Left hindlimb (tissue), 1 donor: ENCODE results near the gene HRH1.
"Not testable (repeated sequence)": the region's sequence is repeated elsewhere in the genome, so short reads cannot be mapped to it uniquely, and the experiment has no call there.

Experiments used
- DNase-seq: peaks from one replicate; pipeline ENCODE4 v3.0.0-alpha.2; 2018

HRH1 gene

DNA sequence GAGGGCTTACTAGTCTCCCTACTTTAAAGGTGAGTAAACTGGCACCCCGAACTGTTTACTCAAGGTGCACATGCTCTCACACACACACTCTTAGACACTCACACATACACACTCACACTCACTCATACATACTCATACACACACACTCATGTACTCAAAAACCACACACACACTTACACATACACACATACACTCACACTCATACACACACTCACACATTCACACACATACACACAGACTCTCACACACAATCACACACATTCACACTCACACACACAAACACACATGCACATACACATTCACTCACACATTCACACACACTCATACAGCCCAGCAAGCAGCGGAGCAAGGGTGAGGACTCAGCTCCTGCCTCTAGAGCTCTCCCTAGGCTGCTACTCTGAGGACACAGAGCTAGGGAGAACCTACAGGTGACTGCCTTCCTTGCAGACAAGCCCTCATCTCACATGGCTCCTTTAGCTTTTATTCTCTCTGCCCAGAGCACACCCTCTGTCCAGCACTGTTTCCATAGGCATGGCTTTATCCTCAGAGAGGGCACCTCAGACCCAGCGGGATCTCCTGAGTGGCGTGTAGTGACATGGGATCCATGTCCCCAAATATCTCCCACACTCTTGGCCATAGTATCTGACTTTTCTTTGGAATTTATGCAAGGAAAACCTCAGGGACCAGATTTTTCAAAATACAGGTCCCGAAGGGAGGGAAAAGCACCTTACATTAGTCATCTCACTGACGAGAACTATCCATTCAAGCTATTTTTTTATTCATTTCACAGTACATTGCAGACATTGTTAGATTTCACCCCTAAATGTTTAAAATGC is 91.8 kb downstream of the HRH1 start:
- no peak for DNase-seq

DNA sequence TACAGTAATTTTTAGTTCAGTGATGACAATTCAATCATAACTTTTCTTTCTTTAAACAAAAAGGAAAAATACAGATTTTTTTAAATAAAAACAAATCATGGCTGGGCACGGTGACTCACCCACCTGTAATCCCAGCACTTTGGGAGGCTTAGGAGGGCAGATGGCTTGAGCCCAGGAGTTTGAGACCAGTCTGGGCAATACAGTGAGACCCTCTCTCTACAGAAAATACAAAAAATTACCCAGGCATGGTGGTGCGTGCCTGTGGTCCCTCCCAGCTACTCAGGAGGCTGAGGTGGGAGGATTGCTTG is 92.3 kb downstream of the HRH1 start:
- DNase-seq, result no peak

- no peak for DNase-seq
Observed at GRCh38 chr3:11247362-11247761, 93.1 kb downstream of the HRH1 start.

DNA sequence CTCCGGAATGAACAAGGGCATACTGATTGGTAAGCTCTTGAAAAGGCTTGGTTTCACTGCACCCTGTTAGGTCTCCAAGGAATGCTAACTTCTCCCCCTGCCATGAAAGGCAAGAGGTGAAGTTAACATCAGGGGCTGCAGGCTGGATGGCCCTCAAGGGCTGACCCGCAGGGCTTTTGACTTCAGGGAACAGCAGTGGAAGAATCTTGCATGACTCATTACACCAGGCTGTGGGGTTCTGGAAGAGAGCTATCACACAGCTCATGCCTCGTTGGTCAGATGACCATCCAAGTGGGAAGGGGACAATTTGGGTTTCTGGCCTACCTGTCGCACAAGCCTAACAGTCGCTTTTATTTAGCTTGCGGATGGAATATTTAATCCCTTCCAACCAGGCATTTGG is 94.3 kb downstream of the HRH1 start:
- DNase-seq, result no peak

GRCh38 chr3:11250902-11251806 is 96.9 kb downstream of the HRH1 start:
- no peak for DNase-seq

DNA sequence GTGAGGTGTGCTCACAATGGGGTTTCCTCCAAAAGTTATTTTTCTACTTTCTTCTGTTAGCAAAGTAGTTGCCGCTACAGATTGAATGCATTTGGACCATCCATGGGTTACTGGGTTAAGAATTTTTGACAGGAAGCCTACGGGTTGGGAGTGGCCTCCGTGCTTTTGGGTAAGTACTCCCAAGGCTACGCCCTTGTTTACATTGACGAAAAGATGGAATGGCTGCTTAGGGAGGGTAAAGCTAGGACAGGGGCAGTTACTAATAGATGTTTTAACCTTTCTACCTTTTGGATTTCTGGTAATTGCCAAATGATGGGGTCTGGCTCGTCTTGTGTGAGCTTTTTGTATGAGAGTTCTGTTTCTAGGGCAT is 97.5 kb downstream of the HRH1 start:
- no peak for DNase-seq

GRCh38 chr3:11254876-11255275 is 100.6 kb downstream of the HRH1 start:
- DNase-seq, result no peak

DNA sequence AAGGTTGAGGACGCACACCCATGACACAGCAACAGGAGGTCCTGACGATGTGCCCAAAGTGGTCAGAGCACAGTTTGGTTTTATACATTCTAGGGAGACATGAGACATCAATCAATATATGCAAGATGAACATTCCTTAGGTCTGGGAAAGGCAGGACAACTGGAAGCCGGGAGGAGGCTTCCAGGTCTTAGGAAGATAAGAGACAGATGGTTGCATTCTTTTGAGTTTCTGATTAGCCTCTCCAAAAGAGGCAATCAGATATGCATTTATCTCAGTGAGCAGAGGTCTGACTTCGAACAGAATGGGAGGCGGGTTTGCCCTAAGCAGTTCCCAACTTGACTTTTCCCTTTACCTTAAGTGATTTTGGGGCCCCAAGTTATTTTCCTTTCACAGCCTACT is 101.2 kb downstream of the HRH1 start:
- DNase-seq, result not testable (repeated sequence)

DNA sequence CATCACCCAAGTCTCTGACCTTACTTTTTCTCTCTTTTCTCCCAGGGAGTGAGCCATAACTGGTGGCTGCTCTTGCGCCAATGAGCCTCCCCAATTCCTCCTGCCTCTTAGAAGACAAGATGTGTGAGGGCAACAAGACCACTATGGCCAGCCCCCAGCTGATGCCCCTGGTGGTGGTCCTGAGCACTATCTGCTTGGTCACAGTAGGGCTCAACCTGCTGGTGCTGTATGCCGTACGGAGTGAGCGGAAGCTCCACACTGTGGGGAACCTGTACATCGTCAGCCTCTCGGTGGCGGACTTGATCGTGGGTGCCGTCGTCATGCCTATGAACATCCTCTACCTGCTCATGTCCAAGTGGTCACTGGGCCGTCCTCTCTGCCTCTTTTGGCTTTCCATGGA is 104.7 kb downstream of the HRH1 start:
- no peak for DNase-seq

- DNase-seq, result no peak
Observed at GRCh38 chr3:11260460-11260859, 106.2 kb downstream of the HRH1 start.

- no peak for DNase-seq
Observed at GRCh38 chr3:11269007-11269406, 114.7 kb downstream of the HRH1 start.

GRCh38 chr3:11271986-11272904 is 118.0 kb downstream of the HRH1 start, which contains the start of gene ATG7:
ATG7 (plus strand) TSS chr3:11272397; CDS start chr3:11298696, 26,299 bp downstream.
- peak; percentile 97 for DNase-seq

- DNase-seq, result no peak
Observed at GRCh38 chr3:11272906-11273574, 118.7 kb downstream of the HRH1 start.

- no peak for DNase-seq
Observed at GRCh38 chr3:11273891-11274291, 119.6 kb downstream of the HRH1 start.

DNA sequence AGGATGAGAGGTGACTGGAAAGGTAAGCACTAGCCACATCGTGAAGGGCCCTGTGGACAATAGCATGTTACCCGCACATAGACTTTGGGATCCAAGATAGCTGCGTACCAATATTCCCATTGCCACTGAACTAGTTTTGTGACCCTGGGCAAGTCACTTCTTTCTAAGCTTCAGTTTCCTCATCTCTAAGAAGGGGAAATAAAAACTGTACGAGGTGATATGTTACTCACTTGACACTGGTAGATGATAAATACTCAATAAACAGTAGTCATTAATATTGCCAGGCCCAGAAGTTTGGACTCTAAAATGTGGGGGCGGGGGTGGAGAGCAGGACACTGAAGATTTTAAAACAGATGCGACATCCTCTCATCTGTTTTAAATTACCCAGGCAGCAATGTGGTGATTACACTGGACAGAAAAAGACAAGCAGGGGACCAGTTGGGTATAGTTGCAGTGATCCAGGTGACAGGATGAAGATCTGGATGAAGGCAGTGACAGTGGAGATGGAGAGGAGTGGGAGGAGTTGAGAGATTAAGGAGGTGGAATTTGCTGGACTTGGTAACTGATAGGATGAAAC is 120.4 kb downstream of the HRH1 start:
- no peak for DNase-seq

DNA sequence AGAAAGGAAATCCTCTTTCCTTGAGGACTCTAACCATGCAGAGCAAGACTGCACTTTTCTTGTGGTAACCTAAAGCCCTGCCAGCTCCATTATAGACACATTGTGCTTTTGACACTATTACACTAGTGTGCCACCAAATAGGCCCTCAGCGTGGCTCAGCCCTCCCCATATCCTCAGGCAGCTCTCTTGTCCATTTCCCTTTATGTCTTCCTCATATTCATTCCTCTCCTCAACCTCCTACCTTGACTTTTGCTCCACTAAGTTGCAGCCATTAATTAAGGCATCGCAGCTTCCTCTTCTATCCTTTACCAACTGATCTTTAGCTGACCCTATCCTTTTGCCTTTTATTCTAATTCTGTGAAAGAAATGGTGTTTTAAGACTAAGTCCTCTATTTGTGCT is 121.6 kb downstream of the HRH1 start:
- no peak for DNase-seq

- DNase-seq, result no peak
Observed at GRCh38 chr3:11276901-11277300, 122.6 kb downstream of the HRH1 start.

- DNase-seq, result peak; percentile 79
Observed at GRCh38 chr3:11282250-11283138, 128.2 kb downstream of the HRH1 start.

DNA sequence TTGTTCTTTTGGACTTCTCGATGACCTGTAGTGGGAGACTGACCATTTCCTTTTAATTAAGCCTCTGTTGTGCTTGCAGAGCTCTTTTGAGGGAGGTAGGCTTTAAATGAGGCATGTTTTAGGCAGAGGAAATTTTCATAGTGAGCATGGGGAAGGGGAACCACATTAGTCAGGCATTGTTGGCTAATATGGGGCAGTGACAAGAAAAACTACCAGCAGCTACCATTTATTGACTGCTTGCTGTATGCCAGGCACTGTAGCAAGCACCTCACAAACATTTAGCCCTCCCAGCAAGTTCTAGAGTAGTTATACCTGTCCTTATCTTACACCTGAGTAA is 128.8 kb downstream of the HRH1 start:
- no peak for DNase-seq

DNA sequence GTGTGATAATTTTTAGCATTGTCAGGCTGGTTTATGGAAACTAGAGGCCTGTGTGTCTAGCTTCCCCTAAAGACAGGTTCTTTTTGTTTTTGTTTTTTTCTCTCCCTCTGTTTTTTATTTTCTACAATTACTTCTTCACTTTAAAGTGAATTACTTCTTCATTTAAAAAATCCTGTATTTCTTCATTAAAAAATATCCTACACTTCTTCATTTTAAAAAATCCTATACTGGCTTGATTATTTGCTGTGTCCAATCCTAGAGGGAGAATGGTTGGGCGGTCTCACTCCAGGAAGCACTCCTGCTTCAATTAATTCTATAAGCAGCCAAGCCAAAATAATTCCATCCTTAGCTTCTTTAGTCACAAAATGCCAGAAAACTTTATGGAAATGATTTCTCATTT is 129.7 kb downstream of the HRH1 start:
- no peak for DNase-seq

DNA sequence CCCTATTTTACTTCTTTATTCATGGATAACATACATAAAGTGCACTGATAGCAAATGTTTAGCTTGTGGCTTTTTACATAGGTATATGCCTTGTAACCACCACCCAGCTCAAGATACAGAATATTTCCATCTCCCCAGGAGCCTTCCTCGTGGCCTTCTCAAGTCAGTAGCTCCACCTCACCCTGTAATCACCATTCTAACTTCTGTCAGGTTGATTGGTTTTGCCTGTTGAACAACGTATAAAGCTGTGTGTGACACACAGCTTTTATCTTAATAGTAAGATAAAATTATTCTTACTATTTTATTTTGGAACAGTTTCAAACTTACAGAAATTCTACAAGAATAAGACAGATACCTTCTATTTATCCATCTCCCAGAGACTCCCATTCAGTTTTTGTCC is 131.2 kb downstream of the HRH1 start:
- DNase-seq, result no peak
